ENCODE measurements around the gene ZACN.
"Not testable (repeated sequence)": the region's sequence is repeated elsewhere in the genome, so short reads cannot be mapped to it uniquely, and the experiment has no call there.

The ZACN gene

GRCh38 chr17:76056882-76057281 is 22.1 kb upstream of the ZACN start:
- DNase-seq = no peak

- not testable (repeated sequence) for DNase-seq
Observed at GRCh38 chr17:76058264-76058663, 20.7 kb upstream of the ZACN start.

GRCh38 chr17:76063875-76064546 is 15.0 kb upstream of the ZACN start:
- no peak for DNase-seq

GRCh38 chr17:76065775-76066174 is 13.2 kb upstream of the ZACN start:
- DNase-seq = no peak

- no peak for DNase-seq
Observed at GRCh38 chr17:76071531-76072147, 7.3 kb upstream of the ZACN start.

- peak; percentile 86 for DNase-seq
Observed at GRCh38 chr17:76072148-76072858, 6.7 kb upstream of the ZACN start, which contains the start of gene SRP68. Gene SRP68, minus strand, starts transcription at chr17:76072517. Its CDS starts 26 bp downstream, at chr17:76072491.

GRCh38 chr17:76074390-76075363 is 4.3 kb upstream of the ZACN start, which contains the start of gene GALR2:
Gene GALR2, plus strand, starts transcription at chr17:76074781. Its CDS starts 103 bp downstream, at chr17:76074884.
- no peak for DNase-seq

- no peak for DNase-seq
Observed at GRCh38 chr17:76075364-76076145, 3.4 kb upstream of the ZACN start.

GRCh38 chr17:76076146-76076764 is 2.7 kb upstream of the ZACN start:
- no peak for DNase-seq

GRCh38 chr17:76076765-76077583 is 2.0 kb upstream of the ZACN start:
- DNase-seq = no peak

GRCh38 chr17:76077584-76078110 is 1.3 kb upstream of the ZACN start:
- DNase-seq = no peak

GRCh38 chr17:76078370-76078769 is 612 bp upstream of the ZACN start:
- not testable (repeated sequence) for DNase-seq

GRCh38 chr17:76079535-76079955 is 563 bp downstream of the ZACN start:
- DNase-seq = no peak

GRCh38 chr17:76079956-76080767 is 1.2 kb downstream of the ZACN start:
- DNase-seq = no peak

GRCh38 chr17:76080768-76081287 is 1.8 kb downstream of the ZACN start:
- DNase-seq = no peak

- DNase-seq = no peak
Observed at GRCh38 chr17:76081295-76082210, 2.6 kb downstream of the ZACN start.

- DNase-seq = no peak
Observed at GRCh38 chr17:76082326-76083251, 3.6 kb downstream of the ZACN start.
